Pancreas (tissue), 10 donors: ENCODE measurements around the gene HHATL. TPM values are rescaled to one million over a fixed set of nuclear protein-coding genes. Genes with fewer than 3 reads are reported as not detected.

Experiments used
- ATAC-seq, 4 donors: fragments of 200-7000 bp; cut with Tn5 transposase; one replicate each; pipeline versions ENCODE4 v1.8.0 to v1.9.1; 2020; ENCODE audit warnings: mild to moderate bottlenecking in 4 of 4, moderate library complexity in 4 of 4
- DNase-seq, 6 donors: peaks; one replicate each; pipeline ENCODE4 v3.0.0-alpha.2; 2020
- FAIRE-seq: peaks from 2 replicates; lab custom pipeline; 2012; peaks lifted over from hg19 to GRCh38; lab: Jason Lieb, UNC
- H3K27ac ChIP-seq, 4 donors: fragments of 200-600 bp; sonication (generic); 1 replicate in 3 of 4; 2 replicates in 1 of 4; pipeline versions ENCODE4 v1.5.0 to v1.8.0; 2020
- H3K27me3 ChIP-seq, 4 donors: fragments of 200-600 bp; one replicate each; pipeline ENCODE4 v1.8.0; 2021
- H3K36me3 ChIP-seq, 3 donors: fragments of 200-600 bp; sonication (generic) in 1 of 3; one replicate each; pipeline versions ENCODE4 v1.5.0 to v1.8.0; 2020 to 2021
- H3K4me1 ChIP-seq, 3 donors: fragments of 200-600 bp; one replicate each; pipeline ENCODE4 v1.8.0; 2021
- H3K4me3 ChIP-seq, 4 donors: fragments of 200-600 bp; sonication (generic) in 2 of 4; one replicate each; pipeline versions ENCODE4 v1.5.0 to v1.8.0; 2020 to 2021
- H3K9me3 ChIP-seq, 4 donors: fragments of 200-600 bp; one replicate each; pipeline ENCODE4 v1.8.0; 2021
- WGBS, 2 donors: extraction: QIAGEN DNeasy Blood & Tissue Kit; methylation state at CpG; one replicate each; pipeline ENCODE4 v1.1.7; 2013; 5-methylcytosine and 5-hydroxymethylcytosine counted together
- intact Hi-C, 3 donors: fragments of 100-400 bp; cut with DNase I; formaldehyde crosslinking; loops; one replicate each; pipeline versions ENCODE4 v1.11.1 to v1.14.2; 2022
- polyA plus RNA-seq, 2 donors: library from polyadenylated mRNA; stranded (reverse); fragments of 200-250 nt; gene quantifications; one replicate each; pipeline ENCODE4 v1.2.3, GENCODE V29; 2013
- total RNA-seq, 6 donors: library from RNA; stranded (reverse); fragmentation: NEBNext Ultra II Directional in 4 of 6; extraction: Animal tissue kit (Norgen Biotek cat#: 25700) in 4 of 6; gene quantifications; one replicate each; pipeline versions ENCODE4 v1.2.1 to v1.2.4, GENCODE V29; 2021 to 2023
- TF ChIP-seq, protein P1 (sequence below), 4 donors: fragments of 200-600 bp; sonication (generic) in 3 of 4; IDR thresholded peaks; one replicate each; pipeline versions ENCODE4 v1.5.0 to v1.8.0; 2021; ENCODE audit warnings: antibody characterized with exemption in 4 of 4
- donor health status: healthy with polysubstance abuse.
- donor health status: DM: no; HTN: no; CAD: no; lungs with moderate emphysema.
- donor health status: DM: no; HTN: no; CAD: no.
- donor health status: control.
- donor health status: control.
- donor health status: Bipolar disorder and iron deficiency.
- donor health status: DM: yes; HTN: yes; CAD: no.
- donor health status: DM: no; HTN: no; CAD: no.
- donor health status: DM: no; HTN: no; CAD: no.
- donor health status: DM: yes; HTN: yes; CAD: no.

HHATL gene
- total and polyA plus RNA-seq, 8 donors: 0.42 to 17.8 (median 2.4) TPM; not detected in 1

DNA sequence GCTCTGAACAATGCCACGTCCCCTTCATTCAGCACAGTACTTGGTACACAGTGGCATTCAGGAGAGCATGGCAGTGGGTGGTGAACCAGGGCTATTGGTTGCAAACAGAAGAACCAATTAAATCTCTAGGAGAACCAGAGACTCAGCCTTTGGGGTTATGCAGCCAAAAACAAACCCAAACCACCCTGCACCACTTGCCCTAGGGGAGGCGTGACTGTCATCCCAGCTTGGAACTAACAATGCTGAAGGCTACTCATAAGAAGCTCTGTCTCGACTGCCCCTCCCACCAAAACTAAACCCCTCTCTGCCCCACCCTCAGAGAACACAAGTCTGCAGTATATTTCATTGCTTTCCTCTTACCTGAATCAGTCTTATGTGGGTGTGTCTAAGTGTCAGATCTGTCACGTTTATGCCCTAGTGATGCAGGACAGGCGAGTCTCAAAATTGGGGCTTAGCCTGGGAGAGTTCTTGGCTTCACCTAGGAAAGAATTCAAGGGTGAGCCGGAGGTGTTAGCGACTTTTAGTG lies 32.5 kb downstream of the HHATL start:
- no peak for FAIRE-seq
- H3K27ac ChIP-seq: no peak overlapping the region
- H3K27me3 ChIP-seq: no peaks in the 10 kb centered on the region
- H3K9me3 ChIP-seq: no peaks in the 10 kb centered on the region
- DNase-seq: no peak
- ATAC-seq: no peak
- intact Hi-C loops: no loop called here
- no peak overlapping the region for H3K4me3 ChIP-seq
- H3K4me1 ChIP-seq: no peaks in the 10 kb centered on the region
- TF ChIP-seq, protein P1, sequence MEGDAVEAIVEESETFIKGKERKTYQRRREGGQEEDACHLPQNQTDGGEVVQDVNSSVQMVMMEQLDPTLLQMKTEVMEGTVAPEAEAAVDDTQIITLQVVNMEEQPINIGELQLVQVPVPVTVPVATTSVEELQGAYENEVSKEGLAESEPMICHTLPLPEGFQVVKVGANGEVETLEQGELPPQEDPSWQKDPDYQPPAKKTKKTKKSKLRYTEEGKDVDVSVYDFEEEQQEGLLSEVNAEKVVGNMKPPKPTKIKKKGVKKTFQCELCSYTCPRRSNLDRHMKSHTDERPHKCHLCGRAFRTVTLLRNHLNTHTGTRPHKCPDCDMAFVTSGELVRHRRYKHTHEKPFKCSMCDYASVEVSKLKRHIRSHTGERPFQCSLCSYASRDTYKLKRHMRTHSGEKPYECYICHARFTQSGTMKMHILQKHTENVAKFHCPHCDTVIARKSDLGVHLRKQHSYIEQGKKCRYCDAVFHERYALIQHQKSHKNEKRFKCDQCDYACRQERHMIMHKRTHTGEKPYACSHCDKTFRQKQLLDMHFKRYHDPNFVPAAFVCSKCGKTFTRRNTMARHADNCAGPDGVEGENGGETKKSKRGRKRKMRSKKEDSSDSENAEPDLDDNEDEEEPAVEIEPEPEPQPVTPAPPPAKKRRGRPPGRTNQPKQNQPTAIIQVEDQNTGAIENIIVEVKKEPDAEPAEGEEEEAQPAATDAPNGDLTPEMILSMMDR (IDR thresholded peaks at IDR 0.05): no peak
- H3K36me3 ChIP-seq: no peaks in the 10 kb centered on the region
- 62 to 68% methylated on average over 7 of the region's 7 CpGs for WGBS, 2 donors

DNA sequence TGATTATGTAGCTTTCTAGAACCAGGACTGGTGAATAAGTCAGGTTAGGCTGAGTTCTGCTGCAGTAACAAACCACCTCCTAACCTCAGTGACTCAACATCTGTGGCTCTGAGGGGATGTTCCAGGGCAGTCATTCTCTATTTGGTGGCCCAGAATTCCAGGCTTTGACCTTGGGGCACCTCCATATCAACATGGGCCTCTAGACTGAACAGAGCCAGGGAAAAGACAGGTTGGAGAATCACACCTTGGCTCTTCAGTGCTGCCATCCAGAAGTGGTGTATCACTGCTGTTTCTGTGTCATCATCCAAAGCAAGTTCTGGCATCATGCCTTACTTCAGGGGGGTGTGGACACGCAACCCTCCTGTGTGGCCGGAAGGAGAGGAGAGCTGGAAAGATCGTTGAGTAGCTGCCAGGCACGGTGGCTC lies 33.8 kb downstream of the HHATL start:
- H3K4me3 ChIP-seq: no peak overlapping the region
- TF ChIP-seq, protein P1 (IDR thresholded peaks at IDR 0.05): no peak
- H3K4me1 ChIP-seq: no peaks in the 10 kb centered on the region
- no peaks in the 10 kb centered on the region for H3K36me3 ChIP-seq
- DNase-seq (no peak), FAIRE-seq (no peak), ATAC-seq (no peak)
- WGBS, 2 donors: 72 to 84% methylated on average over 4 of the region's 4 CpGs
- no peak overlapping the region for H3K27ac ChIP-seq
- H3K27me3 ChIP-seq: no peaks in the 10 kb centered on the region
- intact Hi-C loops: no loop called here
- no peaks in the 10 kb centered on the region for H3K9me3 ChIP-seq

GRCh38 chr3:42668413-42668760 lies 34.2 kb downstream of the HHATL start:
- no peak overlapping the region for H3K4me3 ChIP-seq
- ATAC-seq (no peak), FAIRE-seq (no peak), DNase-seq (peak in 1 of 6 donors; percentile 35)
- no peaks in the 10 kb centered on the region for H3K9me3 ChIP-seq
- WGBS, 2 donors: 84 to 85% methylated on average over 2 of the region's 2 CpGs
- H3K27me3 ChIP-seq: no peaks in the 10 kb centered on the region
- TF ChIP-seq, protein P1 (IDR thresholded peaks at IDR 0.05): no peak
- no peaks in the 10 kb centered on the region for H3K36me3 ChIP-seq
- intact Hi-C loops: no loop called here
- no peak overlapping the region for H3K27ac ChIP-seq
- no peaks in the 10 kb centered on the region for H3K4me1 ChIP-seq

GRCh38 chr3:42667523-42668412 lies 34.8 kb downstream of the HHATL start:
- peak in 1 of 6 donors; percentile 41 for DNase-seq
- Histone ChIP-seq H3K27me3 (no peaks in the 10 kb centered on the region), H3K27ac (no peak overlapping the region), H3K4me3 (no peak overlapping the region), H3K9me3 (no peaks in the 10 kb centered on the region), H3K36me3 (no peaks in the 10 kb centered on the region), H3K4me1 (no peaks in the 10 kb centered on the region)
- no peak for FAIRE-seq
- 42 to 47% methylated on average over 8 of the region's 8 CpGs for WGBS, 2 donors
- intact Hi-C loops: no loop called here
- TF ChIP-seq, protein P1 (IDR thresholded peaks at IDR 0.05): no peak
- ATAC-seq: peak in 1 of 4 donors; percentile 5

DNA sequence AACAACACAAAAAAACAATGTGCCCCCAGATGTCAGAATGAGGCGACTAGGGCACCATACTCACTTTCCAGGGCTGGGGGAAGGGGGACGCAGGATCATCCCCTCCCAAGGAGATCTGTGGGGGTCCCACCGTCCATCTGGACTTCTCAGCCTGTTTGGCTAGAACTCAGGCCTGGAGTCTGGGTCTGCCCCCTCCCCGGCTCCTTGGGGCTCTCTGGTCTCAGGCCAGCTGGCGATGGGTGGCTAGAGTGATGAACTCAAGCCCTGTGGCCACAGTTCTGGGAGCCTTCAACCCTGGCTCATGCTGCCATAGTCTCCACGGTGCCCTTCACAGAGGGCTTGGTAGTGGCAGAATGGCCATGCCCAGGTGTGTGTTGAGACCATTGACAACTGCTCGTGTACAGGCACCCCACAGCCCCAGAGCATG lies 35.5 kb downstream of the HHATL start:
- Histone ChIP-seq H3K4me1 (no peaks in the 10 kb centered on the region), H3K27ac (no peak overlapping the region), H3K36me3 (no peaks in the 10 kb centered on the region), H3K27me3 (no peaks in the 10 kb centered on the region), H3K4me3 (no peak overlapping the region), H3K9me3 (no peaks in the 10 kb centered on the region)
- DNase-seq: peak in 1 of 6 donors; percentile 37
- peak in 1 of 4 donors; percentile 4 for ATAC-seq
- TF ChIP-seq, protein P1 (IDR thresholded peaks at IDR 0.05): no peak
- 59 to 76% methylated on average over 7 of the region's 7 CpGs for WGBS, 2 donors
- FAIRE-seq: no peak
- intact Hi-C loops: no loop called here
